OCI-LY1 (cell line): ENCODE measurements around the gene DDOST.

Source experiments
- H2AFZ ChIP-seq: fragments of 200-600 bp; sonication (generic), shearing (Covaris generic); 2 replicates; pipeline ENCODE4 v1.6.0; 2014; ENCODE audit warnings: antibody characterized with exemption, mild to moderate bottlenecking, low read length
- H3F3A ChIP-seq: fragments of 200-600 bp; sonication (generic), shearing (Covaris generic); 2 replicates; pipeline ENCODE4 v1.6.0; 2014; ENCODE audit warnings: mild to moderate bottlenecking, antibody characterized with exemption, low read length, moderate library complexity; ENCODE audit not compliant: insufficient read depth
- H3K27ac ChIP-seq: fragments of 200-600 bp; sonication (generic); 2 replicates; pipeline ENCODE4 v1.5.1; 2014; ENCODE audit warnings: low read length, mixed run types, mild to moderate bottlenecking, low read depth; ENCODE audit not compliant: poor library complexity, severe bottlenecking
- H3K27me3 ChIP-seq: fragments of 200-600 bp; sonication (generic); 2 replicates; pipeline ENCODE4 v1.6.0; 2014; ENCODE audit warnings: antibody characterized with exemption, mild to moderate bottlenecking, low read length, moderate library complexity; ENCODE audit not compliant: insufficient read depth
- H3K36me3 ChIP-seq: fragments of 200-600 bp; sonication (generic); 2 replicates; pipeline ENCODE4 v1.6.1; 2014; ENCODE audit warnings: mild to moderate bottlenecking, antibody characterized with exemption, low read length, moderate library complexity, mixed read lengths; ENCODE audit not compliant: insufficient read depth
- H3K4me1 ChIP-seq: fragments of 200-600 bp; sonication (generic); 2 replicates; pipeline ENCODE4 v1.5.1; 2014; ENCODE audit warnings: mild to moderate bottlenecking, low read length, moderate library complexity; ENCODE audit not compliant: insufficient read depth, severe bottlenecking
- H3K4me2 ChIP-seq: fragments of 200-600 bp; sonication (generic), shearing (Covaris generic); 2 replicates; pipeline ENCODE4 v1.6.1; 2014; ENCODE audit warnings: low read length
- H3K4me3 ChIP-seq: fragments of 200-600 bp; sonication (generic); 2 replicates; pipeline ENCODE4 v1.5.1; 2014; ENCODE audit warnings: low read length, low read depth, mild to moderate bottlenecking, mixed read lengths; ENCODE audit not compliant: poor library complexity, severe bottlenecking
- H3K79me2 ChIP-seq: fragments of 200-600 bp; shearing (Covaris generic); 2 replicates; pipeline ENCODE4 v1.6.1; 2016; ENCODE audit warnings: mixed run types, low read length, mixed read lengths; ENCODE audit not compliant: insufficient read depth
- H3K9ac ChIP-seq: fragments of 200-600 bp; sonication (generic), shearing (Covaris generic); 2 replicates; pipeline ENCODE4 v1.6.1; 2014; ENCODE audit warnings: mild to moderate bottlenecking, low read length, mixed read lengths
- H3K9me2 ChIP-seq: fragments of 200-600 bp; sonication (generic), shearing (Covaris generic); 2 replicates; pipeline ENCODE4 v1.6.1; 2014; ENCODE audit warnings: low read depth, mild to moderate bottlenecking, low read length, mixed read lengths
- H3K9me3 ChIP-seq: fragments of 200-600 bp; shearing (Covaris generic); 2 replicates; pipeline ENCODE4 v1.6.1; 2014; ENCODE audit warnings: low read length, mixed read lengths
- H4K20me1 ChIP-seq: fragments of 200-600 bp; sonication (generic), shearing (Covaris generic); 2 replicates; pipeline ENCODE4 v1.6.0; 2016; ENCODE audit warnings: mild to moderate bottlenecking, low read length; ENCODE audit not compliant: insufficient read depth
- EZH2 ChIP-seq: fragments of 200-600 bp; sonication (generic), shearing (Covaris generic); IDR thresholded peaks from 2 replicates; pipeline ENCODE4 v1.8.0; 2017; ENCODE audit warnings: borderline replicate concordance, mixed run types, mild to moderate bottlenecking, antibody characterized with exemption, low read length, moderate library complexity, mixed read lengths
- TF ChIP-seq, protein P1 (sequence below): fragments of 200-600 bp; sonication (generic), shearing (Covaris generic); IDR thresholded peaks from 2 replicates; pipeline ENCODE4 v1.5.1; 2017; ENCODE audit warnings: mild to moderate bottlenecking, antibody characterized with exemption, low read length, moderate library complexity, mixed read lengths

DDOST gene

DNA sequence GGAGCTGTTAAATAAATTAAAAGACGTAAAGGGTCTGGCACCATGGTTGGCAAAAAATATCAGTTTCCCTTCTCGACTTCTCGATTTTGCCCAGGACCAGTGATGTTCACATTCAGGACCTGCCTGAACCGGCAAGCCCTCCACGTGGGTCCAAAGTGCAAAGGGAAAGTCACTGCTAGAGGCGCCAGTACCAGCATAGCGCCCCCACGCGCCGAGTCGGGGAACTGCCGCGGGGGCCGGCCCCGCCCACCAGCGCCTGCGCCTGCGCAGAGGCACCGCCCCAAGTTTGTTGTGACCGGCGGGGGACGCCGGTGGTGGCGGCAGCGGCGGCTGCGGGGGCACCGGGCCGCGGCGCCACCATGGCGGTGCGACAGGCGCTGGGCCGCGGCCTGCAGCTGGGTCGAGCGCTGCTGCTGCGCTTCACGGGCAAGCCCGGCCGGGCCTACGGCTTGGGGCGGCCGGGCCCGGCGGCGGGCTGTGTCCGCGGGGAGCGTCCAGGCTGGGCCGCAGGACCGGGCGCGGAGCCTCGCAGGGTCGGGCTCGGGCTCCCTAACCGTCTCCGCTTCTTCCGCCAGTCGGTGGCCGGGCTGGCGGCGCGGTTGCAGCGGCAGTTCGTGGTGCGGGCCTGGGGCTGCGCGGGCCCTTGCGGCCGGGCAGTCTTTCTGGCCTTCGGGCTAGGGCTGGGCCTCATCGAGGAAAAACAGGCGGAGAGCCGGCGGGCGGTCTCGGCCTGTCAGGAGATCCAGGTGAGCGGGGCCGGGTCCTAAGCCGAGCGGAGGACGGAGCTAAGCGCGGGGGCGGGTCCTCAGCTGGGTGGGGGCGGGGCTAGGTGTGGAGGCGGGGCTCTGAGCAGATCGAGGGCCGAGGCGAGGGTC, 27.7 kb downstream of the DDOST start, which contains the start of gene PINK1:
Gene PINK1, plus strand, starts transcription at position 269 of the 875 bp plus-strand sequence. Its CDS starts 91 bp downstream, at position 360.
- H3K9ac ChIP-seq: peak within 1 kb of the TSS; percentile 75
- no peaks in the 10 kb centered on the region for H3K36me3 ChIP-seq
- no peak for TF ChIP-seq EZH2
- TF ChIP-seq, protein P1, sequence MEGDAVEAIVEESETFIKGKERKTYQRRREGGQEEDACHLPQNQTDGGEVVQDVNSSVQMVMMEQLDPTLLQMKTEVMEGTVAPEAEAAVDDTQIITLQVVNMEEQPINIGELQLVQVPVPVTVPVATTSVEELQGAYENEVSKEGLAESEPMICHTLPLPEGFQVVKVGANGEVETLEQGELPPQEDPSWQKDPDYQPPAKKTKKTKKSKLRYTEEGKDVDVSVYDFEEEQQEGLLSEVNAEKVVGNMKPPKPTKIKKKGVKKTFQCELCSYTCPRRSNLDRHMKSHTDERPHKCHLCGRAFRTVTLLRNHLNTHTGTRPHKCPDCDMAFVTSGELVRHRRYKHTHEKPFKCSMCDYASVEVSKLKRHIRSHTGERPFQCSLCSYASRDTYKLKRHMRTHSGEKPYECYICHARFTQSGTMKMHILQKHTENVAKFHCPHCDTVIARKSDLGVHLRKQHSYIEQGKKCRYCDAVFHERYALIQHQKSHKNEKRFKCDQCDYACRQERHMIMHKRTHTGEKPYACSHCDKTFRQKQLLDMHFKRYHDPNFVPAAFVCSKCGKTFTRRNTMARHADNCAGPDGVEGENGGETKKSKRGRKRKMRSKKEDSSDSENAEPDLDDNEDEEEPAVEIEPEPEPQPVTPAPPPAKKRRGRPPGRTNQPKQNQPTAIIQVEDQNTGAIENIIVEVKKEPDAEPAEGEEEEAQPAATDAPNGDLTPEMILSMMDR: peak; percentile 97
- peak within 1 kb of the TSS; percentile 89; the same call in 1 of the 2 replicates for H2AFZ ChIP-seq
- no peaks in the 10 kb centered on the region for H3K79me2 ChIP-seq
- no peaks in the 10 kb centered on the region for H3K27me3 ChIP-seq
- H3K4me3 ChIP-seq: peak within 1 kb of the TSS; percentile 94
- no peaks in the 10 kb centered on the region for H3K9me2 ChIP-seq
- no peaks in the 10 kb centered on the region for H4K20me1 ChIP-seq
- no peaks in the 10 kb centered on the region for H3K9me3 ChIP-seq
- H3K4me1 ChIP-seq: peaks cover 9% of the 10 kb centered on the region
- H3F3A ChIP-seq: no peaks in the 10 kb centered on the region; the same call in 1 of the 2 replicates
- peak within 1 kb of the TSS; percentile 95 for H3K4me2 ChIP-seq
- H3K27ac ChIP-seq: no peak within 1 kb of the TSS

DNA sequence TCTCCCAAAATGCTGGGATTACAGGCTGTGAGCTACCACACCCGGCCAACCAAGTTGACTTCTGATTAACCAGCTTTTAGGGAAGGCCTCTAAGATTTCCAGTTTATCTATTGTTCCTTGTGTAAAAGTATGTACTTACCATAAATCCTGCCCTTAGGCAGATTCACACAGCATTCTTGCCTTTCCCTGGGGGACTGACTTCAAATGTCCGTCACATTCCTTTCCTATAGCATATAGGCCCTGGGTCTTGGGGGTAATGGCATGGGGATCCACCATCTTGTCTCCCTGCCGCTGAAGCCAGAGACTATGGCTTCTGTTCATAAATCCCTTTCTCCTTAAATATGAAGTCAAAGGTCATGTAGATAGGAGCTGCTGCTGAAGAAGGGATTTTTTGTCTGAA, 28.8 kb downstream of the DDOST start:
- no peaks in the 10 kb centered on the region; the same call in 1 of the 2 replicates for H3F3A ChIP-seq
- H3K4me2 ChIP-seq: no peak overlapping the region
- H3K27me3 ChIP-seq: no peaks in the 10 kb centered on the region
- no peaks in the 10 kb centered on the region for H4K20me1 ChIP-seq
- H3K4me3 ChIP-seq: no peak overlapping the region
- H3K9me3 ChIP-seq: no peaks in the 10 kb centered on the region
- no peak for TF ChIP-seq EZH2
- TF ChIP-seq, protein P1: no peak
- no peak overlapping the region for H3K27ac ChIP-seq
- H3K9me2 ChIP-seq: no peaks in the 10 kb centered on the region
- H3K4me1 ChIP-seq: peaks cover 9% of the 10 kb centered on the region
- H2AFZ ChIP-seq: no peak overlapping the region
- no peaks in the 10 kb centered on the region for H3K79me2 ChIP-seq
- no peak overlapping the region for H3K9ac ChIP-seq
- H3K36me3 ChIP-seq: no peaks in the 10 kb centered on the region

DNA sequence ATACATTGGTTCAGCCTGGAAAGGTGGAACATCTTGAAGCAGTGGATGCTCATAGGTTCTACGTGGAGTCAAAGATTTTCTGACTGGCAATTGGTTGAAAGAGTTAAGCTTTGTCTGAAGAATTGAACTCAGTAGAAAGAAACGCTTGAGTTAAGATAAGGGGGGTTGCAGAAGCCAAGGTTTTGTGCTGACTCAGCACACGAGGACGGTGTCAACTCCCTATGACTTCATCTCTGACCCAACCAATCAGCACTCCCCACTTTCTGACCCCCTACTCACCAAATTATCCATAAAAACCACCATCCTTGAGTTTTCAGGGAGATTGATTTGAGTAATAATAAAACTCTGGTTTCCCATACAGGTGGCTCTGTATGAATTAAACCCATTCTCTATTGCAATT, 30.4 kb downstream of the DDOST start:
- Histone ChIP-seq H3F3A (no peaks in the 10 kb centered on the region; the same call in 1 of the 2 replicates), H3K9me3 (no peaks in the 10 kb centered on the region), H3K27me3 (no peaks in the 10 kb centered on the region), H3K27ac (no peak overlapping the region), H3K9me2 (no peaks in the 10 kb centered on the region), H2AFZ (no peak overlapping the region), H3K79me2 (no peaks in the 10 kb centered on the region), H3K36me3 (no peaks in the 10 kb centered on the region), H3K9ac (no peak overlapping the region), H3K4me2 (no peak overlapping the region), H3K4me3 (no peak overlapping the region), H3K4me1 (peaks cover 9% of the 10 kb centered on the region), H4K20me1 (no peaks in the 10 kb centered on the region)
- TF ChIP-seq, protein P1: no peak
- no peak for TF ChIP-seq EZH2
